BLaER1 (cell line): ENCODE data around the gene ATF6.
"Not testable (repeated sequence)": the region's sequence is repeated elsewhere in the genome, so short reads cannot be mapped to it uniquely, and the experiment has no call there.

Experiments
- H3K27ac ChIP-seq: shearing (Covaris generic); formaldehyde crosslinking; 2 replicates; pipeline ENCODE4 v1.8.1; 2022
- H3K27me3 ChIP-seq: shearing (Covaris generic); formaldehyde crosslinking; 2 replicates; pipeline ENCODE4 v1.8.1; 2022
- H3K36me3 ChIP-seq: shearing (Covaris generic); formaldehyde crosslinking; 2 replicates; pipeline ENCODE4 v1.8.1; 2022
- H3K4me1 ChIP-seq: shearing (Covaris generic); formaldehyde crosslinking; 2 replicates; pipeline ENCODE4 v1.8.1; 2022
- H3K4me2 ChIP-seq: shearing (Covaris generic); formaldehyde crosslinking; 2 replicates; pipeline ENCODE4 v1.8.1; 2022
- H3K4me3 ChIP-seq: shearing (Covaris generic); formaldehyde crosslinking; 2 replicates; pipeline ENCODE4 v1.8.1; 2022
- H3K9ac ChIP-seq: shearing (Covaris generic); formaldehyde crosslinking; 2 replicates; pipeline ENCODE4 v1.8.1; 2022
- H3K9me3 ChIP-seq: shearing (Covaris generic); formaldehyde crosslinking; 2 replicates; pipeline ENCODE4 v1.8.1; 2022
- H4K20me1 ChIP-seq: shearing (Covaris generic); formaldehyde crosslinking; 2 replicates; pipeline ENCODE4 v1.8.1; 2022
- Cebpa-rat ChIP-seq: shearing (Covaris generic); IDR thresholded peaks from 2 replicates; pipeline ENCODE4 v1.8.1; 2022

ATF6 gene

GRCh38 chr1:161827786-161828185 lies 61.7 kb downstream of the ATF6 start:
- Histone ChIP-seq H3K4me3 (no peak overlapping the region), H3K27me3 (no peaks in the 10 kb centered on the region), H3K9ac (no peak overlapping the region), H3K4me1 (no peaks in the 10 kb centered on the region), H3K27ac (no peak overlapping the region), H3K9me3 (peaks cover 11% of the 10 kb centered on the region), H3K4me2 (no peak overlapping the region), H3K36me3 (peaks cover 40% of the 10 kb centered on the region), H4K20me1 (no peaks in the 10 kb centered on the region)
- no peak for TF ChIP-seq Cebpa-rat

DNA sequence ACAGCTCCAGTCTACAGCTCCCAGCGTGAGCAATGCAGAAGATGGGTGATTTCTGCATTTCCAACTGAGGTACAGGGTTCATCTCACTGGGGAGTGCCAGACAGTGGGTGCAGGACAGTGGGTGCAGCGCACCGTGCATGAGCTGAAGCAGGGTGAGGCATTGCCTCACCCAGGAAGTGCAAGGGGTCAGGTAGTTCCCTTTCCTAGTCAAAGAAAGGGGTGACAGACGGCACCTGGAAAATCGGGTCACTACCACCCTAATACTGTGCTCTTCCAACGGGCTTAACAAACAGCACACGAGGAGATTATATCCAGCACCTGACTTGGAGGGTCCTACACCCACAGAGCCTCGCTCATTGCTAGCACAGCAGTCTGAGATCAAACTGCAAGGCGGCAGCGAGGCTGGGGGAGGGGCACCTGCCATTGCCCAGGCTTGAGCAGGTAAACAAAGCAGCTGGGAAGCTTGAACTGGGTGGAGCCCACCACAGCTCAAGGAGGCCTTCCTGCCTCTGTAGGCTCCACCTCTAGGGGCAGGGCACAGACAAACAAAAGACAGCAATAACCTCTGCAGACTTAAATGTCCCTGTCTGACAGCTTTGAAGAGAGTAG lies 66.3 kb downstream of the ATF6 start:
- Histone ChIP-seq H3K9me3 (peaks cover 11% of the 10 kb centered on the region), H3K36me3 (peaks cover 19% of the 10 kb centered on the region)
- not testable (repeated sequence) for H3K4me2 ChIP-seq

GRCh38 chr1:161834967-161835550 lies 68.9 kb downstream of the ATF6 start:
- H3K36me3 ChIP-seq: peaks cover 26% of the 10 kb centered on the region
- H4K20me1 ChIP-seq: no peaks in the 10 kb centered on the region
- H3K27me3 ChIP-seq: no peaks in the 10 kb centered on the region
- H3K4me2 ChIP-seq: no peak overlapping the region
- TF ChIP-seq Cebpa-rat: no peak
- no peak overlapping the region for H3K9ac ChIP-seq
- H3K9me3 ChIP-seq: peaks cover 11% of the 10 kb centered on the region
- no peak overlapping the region for H3K27ac ChIP-seq
- H3K4me1 ChIP-seq: no peaks in the 10 kb centered on the region
- no peak overlapping the region for H3K4me3 ChIP-seq

More for the DNA sequence above, 66.3 kb downstream of the ATF6 start:
- H4K20me1 ChIP-seq, H3K27ac ChIP-seq, H3K9ac ChIP-seq, H3K4me1 ChIP-seq, H3K4me3 ChIP-seq, H3K27me3 ChIP-seq: not testable (repeated sequence)

- TF ChIP-seq Cebpa-rat: no peak
- Histone ChIP-seq H3K36me3 (peaks cover 32% of the 10 kb centered on the region), H3K4me2 (no peak overlapping the region), H3K9me3 (peaks cover 11% of the 10 kb centered on the region), H3K4me3 (no peak overlapping the region), H3K4me1 (no peaks in the 10 kb centered on the region), H3K9ac (no peak overlapping the region), H3K27ac (no peak overlapping the region), H3K27me3 (no peaks in the 10 kb centered on the region), H4K20me1 (no peaks in the 10 kb centered on the region)
These were observed 69.9 kb downstream of the ATF6 start for GRCh38 chr1:161836018-161836417.

GRCh38 chr1:161838362-161838761 lies 72.2 kb downstream of the ATF6 start:
- H4K20me1 ChIP-seq: no peaks in the 10 kb centered on the region
- H3K36me3 ChIP-seq: peaks cover 42% of the 10 kb centered on the region
- no peaks in the 10 kb centered on the region; the same call in 1 of the 2 replicates for H3K9me3 ChIP-seq
- H3K4me3 ChIP-seq: no peak overlapping the region
- no peak overlapping the region for H3K9ac ChIP-seq
- no peaks in the 10 kb centered on the region for H3K4me1 ChIP-seq
- no peak overlapping the region for H3K4me2 ChIP-seq
- H3K27ac ChIP-seq: no peak overlapping the region
- no peak for TF ChIP-seq Cebpa-rat
- H3K27me3 ChIP-seq: no peaks in the 10 kb centered on the region

DNA sequence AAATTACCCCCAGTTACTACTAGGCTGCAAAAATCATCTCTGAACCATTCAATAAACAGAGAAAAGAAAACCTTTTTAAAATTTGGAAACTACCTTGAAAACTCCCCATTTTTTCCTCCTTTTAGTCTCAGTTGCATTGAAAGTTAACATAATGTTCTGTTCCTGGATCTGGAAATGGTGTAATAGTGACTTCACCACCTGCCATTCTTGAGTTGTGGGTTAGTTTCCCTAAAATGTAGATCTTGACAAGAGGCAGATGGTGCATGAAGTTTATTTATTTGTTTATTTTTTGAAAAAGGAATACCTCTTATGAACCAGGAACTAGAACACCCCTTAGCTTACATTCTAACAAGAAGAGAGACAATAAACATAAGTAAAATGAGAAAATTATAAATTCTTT lies 72.8 kb downstream of the ATF6 start:
- H3K27ac ChIP-seq: no peak overlapping the region
- H3K9me3 ChIP-seq: no peaks in the 10 kb centered on the region; the same call in 1 of the 2 replicates
- H3K9ac ChIP-seq: no peak overlapping the region
- H3K4me3 ChIP-seq: no peak overlapping the region
- no peak overlapping the region for H3K4me2 ChIP-seq
- no peaks in the 10 kb centered on the region for H3K4me1 ChIP-seq
- TF ChIP-seq Cebpa-rat: no peak
- H3K27me3 ChIP-seq: no peaks in the 10 kb centered on the region
- H4K20me1 ChIP-seq: no peaks in the 10 kb centered on the region
- peaks cover 42% of the 10 kb centered on the region for H3K36me3 ChIP-seq

GRCh38 chr1:161839591-161839990 lies 73.5 kb downstream of the ATF6 start:
- no peaks in the 10 kb centered on the region for H3K4me1 ChIP-seq
- no peak overlapping the region for H3K4me3 ChIP-seq
- H3K36me3 ChIP-seq: peaks cover 42% of the 10 kb centered on the region
- no peak overlapping the region for H3K4me2 ChIP-seq
- H4K20me1 ChIP-seq: no peaks in the 10 kb centered on the region
- no peak overlapping the region for H3K9ac ChIP-seq
- no peak for TF ChIP-seq Cebpa-rat
- no peaks in the 10 kb centered on the region for H3K27me3 ChIP-seq
- H3K27ac ChIP-seq: no peak overlapping the region
- H3K9me3 ChIP-seq: no peaks in the 10 kb centered on the region; the same call in 1 of the 2 replicates

- H4K20me1 ChIP-seq: no peaks in the 10 kb centered on the region
- H3K27me3 ChIP-seq: no peaks in the 10 kb centered on the region
- no peak overlapping the region for H3K4me2 ChIP-seq
- H3K9ac ChIP-seq: no peak overlapping the region
- H3K4me3 ChIP-seq: no peak overlapping the region
- H3K27ac ChIP-seq: no peak overlapping the region
- H3K4me1 ChIP-seq: no peaks in the 10 kb centered on the region
- peaks cover 49% of the 10 kb centered on the region for H3K36me3 ChIP-seq
- no peaks in the 10 kb centered on the region; the same call in 1 of the 2 replicates for H3K9me3 ChIP-seq
- no peak for TF ChIP-seq Cebpa-rat
These were observed 74.2 kb downstream of the ATF6 start for GRCh38 chr1:161840363-161840762.

- Histone ChIP-seq H3K4me1 (no peaks in the 10 kb centered on the region), H3K4me2 (no peak overlapping the region), H3K9me3 (no peaks in the 10 kb centered on the region; the same call in 1 of the 2 replicates), H3K9ac (no peak overlapping the region), H4K20me1 (no peaks in the 10 kb centered on the region), H3K36me3 (peaks cover 54% of the 10 kb centered on the region), H3K27me3 (no peaks in the 10 kb centered on the region), H3K27ac (no peak overlapping the region), H3K4me3 (no peak overlapping the region)
- no peak for TF ChIP-seq Cebpa-rat
These were observed 77.0 kb downstream of the ATF6 start for GRCh38 chr1:161843156-161843555.

- Histone ChIP-seq H3K27ac (no peak overlapping the region), H3K9me3 (no peaks in the 10 kb centered on the region; the same call in 1 of the 2 replicates), H3K4me1 (no peaks in the 10 kb centered on the region), H3K36me3 (peaks cover 48% of the 10 kb centered on the region), H3K9ac (no peak overlapping the region), H3K4me2 (no peak overlapping the region), H3K27me3 (no peaks in the 10 kb centered on the region), H3K4me3 (no peak overlapping the region), H4K20me1 (no peaks in the 10 kb centered on the region)
- TF ChIP-seq Cebpa-rat: no peak
These were observed 78.6 kb downstream of the ATF6 start for GRCh38 chr1:161844696-161845095.

DNA sequence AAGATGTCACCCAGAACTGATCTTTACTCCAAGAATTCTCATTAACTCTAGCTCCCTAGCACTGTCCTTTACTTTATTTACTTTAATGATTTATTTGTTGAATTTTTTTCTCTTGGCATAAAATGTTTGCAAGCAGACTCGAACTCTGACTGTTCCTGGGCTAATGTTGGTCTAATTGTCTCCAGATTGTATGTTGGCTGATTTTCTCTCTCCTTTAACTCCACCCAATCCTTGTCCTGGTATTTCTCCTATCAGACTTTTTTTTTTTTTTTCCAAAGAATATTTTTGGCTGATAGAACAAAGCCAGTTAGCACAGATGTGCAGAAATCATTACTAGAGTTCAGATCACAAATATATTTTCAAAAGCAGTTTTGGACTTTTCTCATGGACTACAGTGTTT lies 82.6 kb downstream of the ATF6 start:
- H3K9ac ChIP-seq: no peak overlapping the region
- H3K4me3 ChIP-seq: no peak overlapping the region
- H3K27ac ChIP-seq: no peak overlapping the region
- H3K36me3 ChIP-seq: peaks cover 55% of the 10 kb centered on the region
- no peaks in the 10 kb centered on the region for H3K27me3 ChIP-seq
- no peaks in the 10 kb centered on the region for H3K4me1 ChIP-seq
- H3K4me2 ChIP-seq: no peak overlapping the region
- TF ChIP-seq Cebpa-rat: no peak
- no peaks in the 10 kb centered on the region for H3K9me3 ChIP-seq
- no peaks in the 10 kb centered on the region for H4K20me1 ChIP-seq
